GM23338 (cell line): ENCODE data around the gene NWD2.

Experiments used
- CREB1 ChIP-seq: fragments of 250-450 bp; sonication (Bioruptor Pico); IDR thresholded peaks from 2 replicates; pipeline ENCODE4 v1.5.0; 2020; ENCODE audit warnings: low read depth, mild to moderate bottlenecking, moderate library complexity
- EZH2 ChIP-seq: fragments of 200-600 bp; sonication (generic); IDR thresholded peaks from one replicate; pipeline ENCODE4 v1.8.0; 2017; ENCODE audit warnings: antibody characterized with exemption, mild to moderate bottlenecking, low read depth; ENCODE audit not compliant: unreplicated experiment
- EZH2phosphoT487 ChIP-seq: fragments of 200-600 bp; sonication (generic); IDR thresholded peaks from one replicate; pipeline ENCODE4 v1.8.1; 2018; ENCODE audit warnings: antibody characterized with exemption; ENCODE audit not compliant: unreplicated experiment
- JUNB ChIP-seq: IDR thresholded peaks from one replicate; pipeline ENCODE4 v1.6.1; 2016; ENCODE audit warnings: antibody characterized with exemption; ENCODE audit not compliant: unreplicated experiment
- NANOG ChIP-seq: IDR thresholded peaks from 2 replicates; pipeline ENCODE4 v1.6.1; 2016; ENCODE audit warnings: antibody characterized with exemption, borderline replicate concordance
- POLR2AphosphoS5 ChIP-seq: IDR thresholded peaks from 2 replicates; pipeline ENCODE4 v1.6.1; 2016; ENCODE audit warnings: antibody characterized with exemption, low read depth
- STAT1 ChIP-seq: IDR thresholded peaks from one replicate; pipeline ENCODE4 v1.6.1; 2016; ENCODE audit warnings: antibody characterized with exemption; ENCODE audit not compliant: unreplicated experiment
- ZNF114 ChIP-seq: fragments of 250-450 bp; sonication (Bioruptor Pico); IDR thresholded peaks from 2 replicates; pipeline ENCODE4 v1.5.0; 2020; ENCODE audit warnings: mild to moderate bottlenecking, moderate library complexity
- ZNF331 ChIP-seq: fragments of 250-450 bp; sonication (Bioruptor Pico); IDR thresholded peaks from 2 replicates; pipeline ENCODE4 v1.5.0; 2020; ENCODE audit warnings: low read depth, mild to moderate bottlenecking, moderate library complexity
- TF ChIP-seq, protein P1 (sequence below), 2 experiments: fragments of 200-600 bp in 1 of 2; sonication (generic) in 1 of 2; conservative IDR thresholded peaks; 2 replicates each; pipeline versions ENCODE4 v1.5.1 to v1.6.1; 2016 to 2017; ENCODE audit warnings: antibody characterized with exemption in 2 of 2, low read depth in 2 of 2, mild to moderate bottlenecking in 2 of 2, moderate library complexity in 1 of 2
- TF ChIP-seq, protein P2 (sequence below): IDR thresholded peaks from one replicate; pipeline ENCODE4 v1.6.1; 2018; ENCODE audit warnings: antibody characterized with exemption; ENCODE audit not compliant: unreplicated experiment
- TF ChIP-seq, protein P3 (sequence below): fragments of 250-450 bp; sonication (Bioruptor Pico); IDR thresholded peaks from 2 replicates; pipeline ENCODE4 v1.5.0; 2020; ENCODE audit warnings: mild to moderate bottlenecking, moderate library complexity
- TF ChIP-seq, protein P4 (sequence below): IDR thresholded peaks from 2 replicates; pipeline ENCODE4 v1.6.1; 2016; ENCODE audit warnings: antibody characterized with exemption

DNA sequence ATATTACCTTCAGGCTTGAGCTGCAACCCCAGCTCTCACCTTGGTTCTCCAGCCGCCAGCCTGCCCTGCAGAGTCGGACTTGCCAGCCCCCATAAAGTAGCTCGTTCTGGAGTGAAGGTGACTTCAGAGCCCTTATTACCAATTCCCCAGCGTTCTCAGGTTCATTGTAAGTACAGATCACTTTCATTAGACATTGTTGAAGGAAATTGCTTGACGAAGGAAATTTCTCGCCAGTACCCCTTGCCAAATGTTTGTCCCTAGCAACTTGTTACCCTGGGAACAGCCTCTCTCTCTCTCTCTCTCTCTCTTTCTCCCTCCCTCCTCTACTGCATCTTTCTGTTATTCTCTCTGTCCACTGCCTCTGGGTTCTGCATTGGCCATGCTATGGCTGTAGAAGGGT is 153.0 kb downstream of the NWD2 start:
- TF ChIP-seq EZH2phosphoT487 (no peak), EZH2 (no peak), POLR2AphosphoS5 (no peak), CREB1 (no peak), ZNF114 (CRISPR knock-in tag) (no peak), STAT1 (no peak), JUNB (no peak), ZNF331 (CRISPR knock-in tag) (no peak), NANOG (no peak)
- TF ChIP-seq, protein P1, sequence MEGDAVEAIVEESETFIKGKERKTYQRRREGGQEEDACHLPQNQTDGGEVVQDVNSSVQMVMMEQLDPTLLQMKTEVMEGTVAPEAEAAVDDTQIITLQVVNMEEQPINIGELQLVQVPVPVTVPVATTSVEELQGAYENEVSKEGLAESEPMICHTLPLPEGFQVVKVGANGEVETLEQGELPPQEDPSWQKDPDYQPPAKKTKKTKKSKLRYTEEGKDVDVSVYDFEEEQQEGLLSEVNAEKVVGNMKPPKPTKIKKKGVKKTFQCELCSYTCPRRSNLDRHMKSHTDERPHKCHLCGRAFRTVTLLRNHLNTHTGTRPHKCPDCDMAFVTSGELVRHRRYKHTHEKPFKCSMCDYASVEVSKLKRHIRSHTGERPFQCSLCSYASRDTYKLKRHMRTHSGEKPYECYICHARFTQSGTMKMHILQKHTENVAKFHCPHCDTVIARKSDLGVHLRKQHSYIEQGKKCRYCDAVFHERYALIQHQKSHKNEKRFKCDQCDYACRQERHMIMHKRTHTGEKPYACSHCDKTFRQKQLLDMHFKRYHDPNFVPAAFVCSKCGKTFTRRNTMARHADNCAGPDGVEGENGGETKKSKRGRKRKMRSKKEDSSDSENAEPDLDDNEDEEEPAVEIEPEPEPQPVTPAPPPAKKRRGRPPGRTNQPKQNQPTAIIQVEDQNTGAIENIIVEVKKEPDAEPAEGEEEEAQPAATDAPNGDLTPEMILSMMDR (conservative IDR thresholded peaks at IDR 0.05; ENCODE audit: low read depth in 2 of 2) = no peak
- TF ChIP-seq, protein P2, sequence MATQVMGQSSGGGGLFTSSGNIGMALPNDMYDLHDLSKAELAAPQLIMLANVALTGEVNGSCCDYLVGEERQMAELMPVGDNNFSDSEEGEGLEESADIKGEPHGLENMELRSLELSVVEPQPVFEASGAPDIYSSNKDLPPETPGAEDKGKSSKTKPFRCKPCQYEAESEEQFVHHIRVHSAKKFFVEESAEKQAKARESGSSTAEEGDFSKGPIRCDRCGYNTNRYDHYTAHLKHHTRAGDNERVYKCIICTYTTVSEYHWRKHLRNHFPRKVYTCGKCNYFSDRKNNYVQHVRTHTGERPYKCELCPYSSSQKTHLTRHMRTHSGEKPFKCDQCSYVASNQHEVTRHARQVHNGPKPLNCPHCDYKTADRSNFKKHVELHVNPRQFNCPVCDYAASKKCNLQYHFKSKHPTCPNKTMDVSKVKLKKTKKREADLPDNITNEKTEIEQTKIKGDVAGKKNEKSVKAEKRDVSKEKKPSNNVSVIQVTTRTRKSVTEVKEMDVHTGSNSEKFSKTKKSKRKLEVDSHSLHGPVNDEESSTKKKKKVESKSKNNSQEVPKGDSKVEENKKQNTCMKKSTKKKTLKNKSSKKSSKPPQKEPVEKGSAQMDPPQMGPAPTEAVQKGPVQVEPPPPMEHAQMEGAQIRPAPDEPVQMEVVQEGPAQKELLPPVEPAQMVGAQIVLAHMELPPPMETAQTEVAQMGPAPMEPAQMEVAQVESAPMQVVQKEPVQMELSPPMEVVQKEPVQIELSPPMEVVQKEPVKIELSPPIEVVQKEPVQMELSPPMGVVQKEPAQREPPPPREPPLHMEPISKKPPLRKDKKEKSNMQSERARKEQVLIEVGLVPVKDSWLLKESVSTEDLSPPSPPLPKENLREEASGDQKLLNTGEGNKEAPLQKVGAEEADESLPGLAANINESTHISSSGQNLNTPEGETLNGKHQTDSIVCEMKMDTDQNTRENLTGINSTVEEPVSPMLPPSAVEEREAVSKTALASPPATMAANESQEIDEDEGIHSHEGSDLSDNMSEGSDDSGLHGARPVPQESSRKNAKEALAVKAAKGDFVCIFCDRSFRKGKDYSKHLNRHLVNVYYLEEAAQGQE = no peak
- TF ChIP-seq, protein P3, sequence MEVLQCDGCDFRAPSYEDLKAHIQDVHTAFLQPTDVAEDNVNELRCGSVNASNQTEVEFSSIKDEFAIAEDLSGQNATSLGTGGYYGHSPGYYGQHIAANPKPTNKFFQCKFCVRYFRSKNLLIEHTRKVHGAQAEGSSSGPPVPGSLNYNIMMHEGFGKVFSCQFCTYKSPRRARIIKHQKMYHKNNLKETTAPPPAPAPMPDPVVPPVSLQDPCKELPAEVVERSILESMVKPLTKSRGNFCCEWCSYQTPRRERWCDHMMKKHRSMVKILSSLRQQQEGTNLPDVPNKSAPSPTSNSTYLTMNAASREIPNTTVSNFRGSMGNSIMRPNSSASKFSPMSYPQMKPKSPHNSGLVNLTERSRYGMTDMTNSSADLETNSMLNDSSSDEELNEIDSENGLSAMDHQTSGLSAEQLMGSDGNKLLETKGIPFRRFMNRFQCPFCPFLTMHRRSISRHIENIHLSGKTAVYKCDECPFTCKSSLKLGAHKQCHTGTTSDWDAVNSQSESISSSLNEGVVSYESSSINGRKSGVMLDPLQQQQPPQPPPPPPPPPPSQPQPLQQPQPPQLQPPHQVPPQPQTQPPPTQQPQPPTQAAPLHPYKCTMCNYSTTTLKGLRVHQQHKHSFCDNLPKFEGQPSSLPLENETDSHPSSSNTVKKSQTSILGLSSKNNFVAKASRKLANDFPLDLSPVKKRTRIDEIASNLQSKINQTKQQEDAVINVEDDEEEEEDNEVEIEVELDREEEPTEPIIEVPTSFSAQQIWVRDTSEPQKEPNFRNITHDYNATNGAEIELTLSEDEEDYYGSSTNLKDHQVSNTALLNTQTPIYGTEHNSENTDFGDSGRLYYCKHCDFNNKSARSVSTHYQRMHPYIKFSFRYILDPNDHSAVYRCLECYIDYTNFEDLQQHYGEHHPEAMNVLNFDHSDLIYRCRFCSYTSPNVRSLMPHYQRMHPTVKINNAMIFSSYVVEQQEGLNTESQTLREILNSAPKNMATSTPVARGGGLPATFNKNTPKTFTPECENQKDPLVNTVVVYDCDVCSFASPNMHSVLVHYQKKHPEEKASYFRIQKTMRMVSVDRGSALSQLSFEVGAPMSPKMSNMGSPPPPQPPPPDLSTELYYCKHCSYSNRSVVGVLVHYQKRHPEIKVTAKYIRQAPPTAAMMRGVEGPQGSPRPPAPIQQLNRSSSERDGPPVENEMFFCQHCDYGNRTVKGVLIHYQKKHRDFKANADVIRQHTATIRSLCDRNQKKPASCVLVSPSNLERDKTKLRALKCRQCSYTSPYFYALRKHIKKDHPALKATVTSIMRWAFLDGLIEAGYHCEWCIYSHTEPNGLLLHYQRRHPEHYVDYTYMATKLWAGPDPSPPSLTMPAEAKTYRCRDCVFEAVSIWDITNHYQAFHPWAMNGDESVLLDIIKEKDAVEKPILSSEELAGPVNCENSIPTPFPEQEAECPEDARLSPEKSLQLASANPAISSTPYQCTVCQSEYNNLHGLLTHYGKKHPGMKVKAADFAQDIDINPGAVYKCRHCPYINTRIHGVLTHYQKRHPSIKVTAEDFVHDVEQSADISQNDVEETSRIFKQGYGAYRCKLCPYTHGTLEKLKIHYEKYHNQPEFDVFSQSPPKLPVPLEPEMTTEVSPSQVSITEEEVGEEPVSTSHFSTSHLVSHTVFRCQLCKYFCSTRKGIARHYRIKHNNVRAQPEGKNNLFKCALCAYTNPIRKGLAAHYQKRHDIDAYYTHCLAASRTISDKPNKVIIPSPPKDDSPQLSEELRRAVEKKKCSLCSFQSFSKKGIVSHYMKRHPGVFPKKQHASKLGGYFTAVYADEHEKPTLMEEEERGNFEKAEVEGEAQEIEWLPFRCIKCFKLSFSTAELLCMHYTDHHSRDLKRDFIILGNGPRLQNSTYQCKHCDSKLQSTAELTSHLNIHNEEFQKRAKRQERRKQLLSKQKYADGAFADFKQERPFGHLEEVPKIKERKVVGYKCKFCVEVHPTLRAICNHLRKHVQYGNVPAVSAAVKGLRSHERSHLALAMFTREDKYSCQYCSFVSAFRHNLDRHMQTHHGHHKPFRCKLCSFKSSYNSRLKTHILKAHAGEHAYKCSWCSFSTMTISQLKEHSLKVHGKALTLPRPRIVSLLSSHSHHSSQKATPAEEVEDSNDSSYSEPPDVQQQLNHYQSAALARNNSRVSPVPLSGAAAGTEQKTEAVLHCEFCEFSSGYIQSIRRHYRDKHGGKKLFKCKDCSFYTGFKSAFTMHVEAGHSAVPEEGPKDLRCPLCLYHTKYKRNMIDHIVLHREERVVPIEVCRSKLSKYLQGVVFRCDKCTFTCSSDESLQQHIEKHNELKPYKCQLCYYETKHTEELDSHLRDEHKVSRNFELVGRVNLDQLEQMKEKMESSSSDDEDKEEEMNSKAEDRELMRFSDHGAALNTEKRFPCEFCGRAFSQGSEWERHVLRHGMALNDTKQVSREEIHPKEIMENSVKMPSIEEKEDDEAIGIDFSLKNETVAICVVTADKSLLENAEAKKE (CRISPR knock-in tag) = no peak
- TF ChIP-seq, protein P4, sequence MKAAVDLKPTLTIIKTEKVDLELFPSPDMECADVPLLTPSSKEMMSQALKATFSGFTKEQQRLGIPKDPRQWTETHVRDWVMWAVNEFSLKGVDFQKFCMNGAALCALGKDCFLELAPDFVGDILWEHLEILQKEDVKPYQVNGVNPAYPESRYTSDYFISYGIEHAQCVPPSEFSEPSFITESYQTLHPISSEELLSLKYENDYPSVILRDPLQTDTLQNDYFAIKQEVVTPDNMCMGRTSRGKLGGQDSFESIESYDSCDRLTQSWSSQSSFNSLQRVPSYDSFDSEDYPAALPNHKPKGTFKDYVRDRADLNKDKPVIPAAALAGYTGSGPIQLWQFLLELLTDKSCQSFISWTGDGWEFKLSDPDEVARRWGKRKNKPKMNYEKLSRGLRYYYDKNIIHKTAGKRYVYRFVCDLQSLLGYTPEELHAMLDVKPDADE = no peak
